A673 (cell line): ENCODE data around the gene SH2D4B. TPM values are rescaled to one million over a fixed set of nuclear protein-coding genes. Genes with fewer than 3 reads are reported as not detected.

Experiments used
- BruUV-seq: library from RNA; stranded (reverse); fragments of 400-500 nt; replicated peaks from 2 replicates; lab custom pipeline; 2021; lab: Mats Ljungman, UMichigan
- CTCF ChIA-PET: fragments of 300-600 bp; sonication (Branson Sonifier 250); formaldehyde crosslinking; loops from one replicate; lab custom pipeline; 2022; ENCODE audit warnings: antibody characterized with exemption; lab: Charles Lee
- POLR2A ChIA-PET: fragments of 300-600 bp; sonication (Branson Sonifier 250); formaldehyde crosslinking; loops from one replicate; lab custom pipeline; 2022; ENCODE audit warnings: antibody characterized with exemption; ENCODE audit not compliant: low non-redundant PET; lab: Charles Lee
- DNase-seq: peaks from one replicate; pipeline ENCODE4 v3.0.0-alpha.2; 2015; ENCODE audit warnings: low spot score
- H3K27ac ChIP-seq: fragments of 200-600 bp; sonication (generic); 2 replicates; pipeline ENCODE4 v1.5.1; 2016; ENCODE audit warnings: mixed run types, low read depth, mild to moderate bottlenecking, mixed read lengths, antibody characterized with exemption, low read length; ENCODE audit not compliant: poor library complexity, severe bottlenecking
- H3K27me3 ChIP-seq: fragments of 200-600 bp; sonication (generic); replicated peaks from 2 replicates; pipeline ENCODE4 v1.6.1; 2017; ENCODE audit warnings: mixed run types, low read depth, mild to moderate bottlenecking, mixed read lengths, antibody characterized with exemption, low read length; ENCODE audit not compliant: insufficient read depth, poor library complexity
- H3K36me3 ChIP-seq: fragments of 200-600 bp; sonication (generic); 2 replicates; pipeline ENCODE4 v1.6.1; 2016; ENCODE audit warnings: mixed run types, mild to moderate bottlenecking, mixed read lengths, antibody characterized with exemption, low read length; ENCODE audit not compliant: insufficient read depth, poor library complexity, severe bottlenecking
- H3K4me1 ChIP-seq: fragments of 200-600 bp; sonication (generic); 2 replicates; pipeline ENCODE4 v1.6.1; 2017; ENCODE audit warnings: mixed run types, mild to moderate bottlenecking, mixed read lengths, antibody characterized with exemption, low read length; ENCODE audit not compliant: insufficient read depth, poor library complexity, severe bottlenecking
- H3K4me3 ChIP-seq: fragments of 200-600 bp; sonication (generic); 2 replicates; pipeline ENCODE4 v1.5.1; 2016; ENCODE audit warnings: low read depth, mixed run types, mild to moderate bottlenecking, mixed read lengths, low read length; ENCODE audit not compliant: poor library complexity, severe bottlenecking
- H3K9me3 ChIP-seq: fragments of 200-600 bp; sonication (generic); 2 replicates; pipeline ENCODE4 v1.6.1; 2016; ENCODE audit warnings: mixed run types, low read depth, mild to moderate bottlenecking, mixed read lengths, antibody characterized with exemption, low read length; ENCODE audit not compliant: poor library complexity, severe bottlenecking
- CTCF ChIP-seq: fragments of 300-800, 200-600 bp; sonication (generic); conservative IDR thresholded peaks from 2 replicates; pipeline ENCODE4 v1.5.1; 2017; ENCODE audit warnings: low read depth, mild to moderate bottlenecking, antibody characterized with exemption, low read length, moderate library complexity, mixed read lengths
- EZH2 ChIP-seq: fragments of 200-600 bp; sonication (generic); IDR thresholded peaks from 2 replicates; pipeline ENCODE4 v1.6.1; 2017; ENCODE audit warnings: borderline replicate concordance, low read depth, mild to moderate bottlenecking, mixed read lengths, antibody characterized with exemption, low read length; ENCODE audit not compliant: poor library complexity, severe bottlenecking
- intact Hi-C: fragments of 100-400 bp; cut with micrococcal nuclease; formaldehyde crosslinking; loops from one replicate; pipeline ENCODE4 v1.10.0; 2022; ENCODE audit not compliant: unreplicated experiment
- total RNA-seq: library from RNA; stranded (reverse); gene quantifications from 2 replicates; pipeline ENCODE4 v1.2.3, GENCODE V29; 2021

The SH2D4B gene
- total RNA-seq, 1 experiment from 2014 or later, result 0.19 TPM

- H3K4me3 ChIP-seq, result no peak overlapping the region
- BruUV-seq, result no TSS peak
- no peak for DNase-seq
- CTCF ChIA-PET, result no interaction called here
- no peak for TF ChIP-seq CTCF
- no peak for TF ChIP-seq EZH2
- peaks cover 4% of the 10 kb centered on the region for H3K9me3 ChIP-seq
- no peak overlapping the region for H3K27ac ChIP-seq
- no peaks in the 10 kb centered on the region for H3K4me1 ChIP-seq
- no peaks in the 10 kb centered on the region for H3K36me3 ChIP-seq
- intact Hi-C loops, result no loop called here
- H3K27me3 ChIP-seq, result no peaks in the 10 kb centered on the region
- POLR2A ChIA-PET, result no interaction called here
Measured at GRCh38 chr10:80655898-80656297, 118.2 kb downstream of the SH2D4B start.

GRCh38 chr10:80658068-80658467, 120.4 kb downstream of the SH2D4B start:
- ChIA-PET CTCF (no interaction called here), POLR2A (no interaction called here)
- Histone ChIP-seq H3K36me3 (no peaks in the 10 kb centered on the region), H3K4me1 (peaks cover 3% of the 10 kb centered on the region), H3K9me3 (peaks cover 4% of the 10 kb centered on the region), H3K4me3 (no peak overlapping the region), H3K27me3 (no peaks in the 10 kb centered on the region), H3K27ac (no peak overlapping the region)
- BruUV-seq, result no TSS peak
- TF ChIP-seq CTCF, result no peak
- TF ChIP-seq EZH2, result no peak
- no peak for DNase-seq
- intact Hi-C loops, result no loop called here

- BruUV-seq, result no TSS peak
- intact Hi-C loops, result no loop called here
- ChIA-PET POLR2A (no interaction called here), CTCF (no interaction called here)
- TF ChIP-seq CTCF (no peak), EZH2 (no peak)
- H3K4me1 ChIP-seq, result peaks cover 5% of the 10 kb centered on the region
- H3K9me3 ChIP-seq, result no peaks in the 10 kb centered on the region
- no peak overlapping the region for H3K4me3 ChIP-seq
- H3K27ac ChIP-seq, result no peak overlapping the region
- DNase-seq, result no peak
- H3K27me3 ChIP-seq, result no peaks in the 10 kb centered on the region
- no peaks in the 10 kb centered on the region for H3K36me3 ChIP-seq
Measured at GRCh38 chr10:80659289-80659688, 121.6 kb downstream of the SH2D4B start.
